Right lung (tissue), 5 donors: ENCODE results near the gene TMEM243. TPM values are rescaled to one million over a fixed set of nuclear protein-coding genes. Genes with fewer than 3 reads are reported as not detected.
"Not testable (repeated sequence)": the region's sequence is repeated elsewhere in the genome, so short reads cannot be mapped to it uniquely, and the experiment has no call there.

Experiments
- DNase-seq, 2 donors: peaks; one replicate each; pipeline ENCODE4 v3.0.0-alpha.2; 2013
- polyA plus RNA-seq, 5 donors: library from polyadenylated mRNA; unstranded; fragments of 120-200 nt; gene quantifications; one replicate each; pipeline versions ENCODE4 v1.2.1 to v1.2.3, GENCODE V29; 2013; ENCODE audit warnings: inconsistent platforms in 1 of 5, low replicate concordance in 1 of 5; ENCODE audit not compliant: insufficient read length in 5 of 5, insufficient read depth in 1 of 5

Gene TMEM243
- polyA plus RNA-seq, 5 donors, result 59.3 to 82.0 (median 75.9) TPM

- no peak for DNase-seq
These were observed 2.6 kb downstream of the TMEM243 start for GRCh38 chr7:87216701-87217508.

GRCh38 chr7:87215046-87215445, 4.5 kb downstream of the TMEM243 start:
- DNase-seq, result no peak

- DNase-seq, result no peak
These were observed 5.7 kb downstream of the TMEM243 start for GRCh38 chr7:87213811-87214210.

GRCh38 chr7:87213252-87213651, 6.3 kb downstream of the TMEM243 start:
- DNase-seq, result no peak

GRCh38 chr7:87212498-87212897, 7.0 kb downstream of the TMEM243 start:
- no peak for DNase-seq

GRCh38 chr7:87210506-87210905, 9.0 kb downstream of the TMEM243 start:
- no peak for DNase-seq

- no peak for DNase-seq
These were observed 10.1 kb downstream of the TMEM243 start for GRCh38 chr7:87209295-87209924.

- DNase-seq, result no peak
These were observed 13.2 kb downstream of the TMEM243 start for GRCh38 chr7:87206361-87206760.

- DNase-seq, result not testable (repeated sequence)
These were observed 13.8 kb downstream of the TMEM243 start for GRCh38 chr7:87205701-87206100.

- DNase-seq, result no peak
These were observed 14.6 kb downstream of the TMEM243 start for GRCh38 chr7:87204933-87205332.

- DNase-seq, result not testable (repeated sequence)
These were observed 15.6 kb downstream of the TMEM243 start for GRCh38 chr7:87203929-87204328.

- DNase-seq, result no peak
These were observed 16.8 kb downstream of the TMEM243 start for GRCh38 chr7:87202705-87203104.

- no peak for DNase-seq
These were observed 17.3 kb downstream of the TMEM243 start for GRCh38 chr7:87202208-87202607.

GRCh38 chr7:87199700-87200450, 19.7 kb downstream of the TMEM243 start:
- no peak for DNase-seq

- no peak for DNase-seq
These were observed 20.3 kb downstream of the TMEM243 start for GRCh38 chr7:87199241-87199640.

- DNase-seq, result no peak
These were observed 25.6 kb downstream of the TMEM243 start for GRCh38 chr7:87193912-87194311.

- no peak for DNase-seq
These were observed 26.6 kb downstream of the TMEM243 start for GRCh38 chr7:87192784-87193487.

- no peak for DNase-seq
These were observed 28.7 kb downstream of the TMEM243 start for GRCh38 chr7:87190783-87191182.

GRCh38 chr7:87188930-87189329, 30.6 kb downstream of the TMEM243 start:
- DNase-seq, result no peak

GRCh38 chr7:87187120-87187519, 32.4 kb downstream of the TMEM243 start:
- DNase-seq, result no peak

- DNase-seq, result no peak
These were observed 40.4 kb downstream of the TMEM243 start for GRCh38 chr7:87179180-87179579.

GRCh38 chr7:87178320-87178719, 41.2 kb downstream of the TMEM243 start:
- DNase-seq, result no peak
